SU-DHL-6 (cell line): Measurements from ENCODE around the gene RAD1.

Experiments used
- H2AFZ ChIP-seq: fragments of 200-600 bp; sonication (generic); 2 replicates; pipeline ENCODE4 v1.6.1; 2014; ENCODE audit warnings: low read depth, mild to moderate bottlenecking, moderate library complexity, mixed read lengths, antibody characterized with exemption, low read length; ENCODE audit not compliant: severe bottlenecking
- H3F3A ChIP-seq: fragments of 200-600 bp; shearing (Covaris generic); 2 replicates; pipeline ENCODE4 v1.6.0; 2016; ENCODE audit warnings: antibody characterized with exemption, mild to moderate bottlenecking; ENCODE audit not compliant: insufficient read depth
- H3K27ac ChIP-seq: fragments of 200-600 bp; sonication (generic); 2 replicates; pipeline ENCODE4 v1.5.1; 2016; ENCODE audit warnings: low read depth, mild to moderate bottlenecking, low read length, moderate library complexity, mixed read lengths
- H3K27me3 ChIP-seq: fragments of 200-600 bp; sonication (generic), shearing (Covaris generic); 2 replicates; pipeline ENCODE4 v1.6.0; 2014; ENCODE audit warnings: mild to moderate bottlenecking, low read length
- H3K36me3 ChIP-seq: fragments of 200-600 bp; sonication (generic); 2 replicates; pipeline ENCODE4 v1.6.1; 2014; ENCODE audit warnings: mild to moderate bottlenecking, low read length, mixed read lengths
- H3K4me2 ChIP-seq: fragments of 300-600, 200-600 bp; shearing (Covaris generic), sonication (generic); 2 replicates; pipeline ENCODE4 v1.6.0; 2014; ENCODE audit warnings: low read length, low read depth, mild to moderate bottlenecking; ENCODE audit not compliant: poor library complexity, severe bottlenecking
- H3K4me3 ChIP-seq: fragments of 200-600 bp; sonication (generic); 2 replicates; pipeline ENCODE4 v1.5.1; 2014; ENCODE audit warnings: antibody characterized with exemption, low read length, mild to moderate bottlenecking, mixed read lengths; ENCODE audit not compliant: insufficient read depth, poor library complexity, severe bottlenecking
- H3K79me2 ChIP-seq: fragments of 200-600 bp; sonication (generic); 2 replicates; pipeline ENCODE4 v1.6.1; 2014; ENCODE audit warnings: mild to moderate bottlenecking, low read length, moderate library complexity; ENCODE audit not compliant: insufficient read depth
- H3K9ac ChIP-seq: fragments of 200-600 bp; sonication (generic); 2 replicates; pipeline ENCODE4 v1.7.0; 2014; ENCODE audit warnings: mild to moderate bottlenecking, low read length
- H3K9me2 ChIP-seq: fragments of 200-600 bp; sonication (generic); replicated peaks from 2 replicates; pipeline ENCODE4 v1.6.1; 2014; ENCODE audit warnings: low read length; ENCODE audit not compliant: insufficient read depth
- H3K9me3 ChIP-seq: fragments of 200-600 bp; sonication (generic); 2 replicates; pipeline ENCODE4 v1.6.1; 2014; ENCODE audit warnings: low read length, mixed read lengths; ENCODE audit not compliant: insufficient read depth
- H4K20me1 ChIP-seq: fragments of 200-600 bp; sonication (generic); 2 replicates; pipeline ENCODE4 v1.6.1; 2014; ENCODE audit warnings: low read depth, mild to moderate bottlenecking, antibody characterized with exemption, low read length, moderate library complexity, mixed read lengths
- EZH2phosphoT487 ChIP-seq: fragments of 200-600 bp; sonication (generic), shearing (Covaris generic); conservative IDR thresholded peaks from 2 replicates; pipeline ENCODE4 v1.6.1; 2018; ENCODE audit warnings: mild to moderate bottlenecking, antibody characterized with exemption, low read length, moderate library complexity, mixed read lengths
- TF ChIP-seq, protein P1 (sequence below): fragments of 200-600 bp; sonication (generic); IDR thresholded peaks from one replicate; pipeline ENCODE4 v1.5.1; 2017; ENCODE audit warnings: antibody characterized with exemption, mild to moderate bottlenecking, low read length, moderate library complexity; ENCODE audit not compliant: insufficient read depth, poor library complexity, severe bottlenecking

The RAD1 gene

DNA sequence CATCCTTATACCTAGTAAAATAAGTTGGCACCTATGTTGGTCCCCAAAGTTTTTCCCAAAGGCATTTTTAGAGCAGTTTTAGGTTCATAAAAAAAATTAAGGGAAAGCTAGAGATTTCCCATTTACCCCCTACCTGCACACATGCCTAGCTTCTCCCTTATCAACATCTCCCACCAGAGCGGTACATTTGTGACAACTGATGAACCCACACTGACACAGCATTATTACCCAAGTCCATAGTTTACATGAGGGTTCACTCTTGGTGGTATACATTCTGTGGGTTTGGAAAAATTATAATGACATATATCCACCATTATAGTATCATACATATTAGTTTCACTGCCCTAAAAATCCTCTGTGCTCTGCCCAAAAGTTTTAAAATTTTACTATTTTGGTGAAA is 12.0 kb downstream of the RAD1 start:
- peaks cover 8% of the 10 kb centered on the region; the same call in 1 of the 2 replicates for H3K36me3 ChIP-seq
- no peak overlapping the region for H3K9ac ChIP-seq
- no peaks in the 10 kb centered on the region for H3K79me2 ChIP-seq
- H3K9me3 ChIP-seq: no peaks in the 10 kb centered on the region
- no peak overlapping the region for H3K4me2 ChIP-seq
- H2AFZ ChIP-seq: no peak overlapping the region
- TF ChIP-seq, protein P1, sequence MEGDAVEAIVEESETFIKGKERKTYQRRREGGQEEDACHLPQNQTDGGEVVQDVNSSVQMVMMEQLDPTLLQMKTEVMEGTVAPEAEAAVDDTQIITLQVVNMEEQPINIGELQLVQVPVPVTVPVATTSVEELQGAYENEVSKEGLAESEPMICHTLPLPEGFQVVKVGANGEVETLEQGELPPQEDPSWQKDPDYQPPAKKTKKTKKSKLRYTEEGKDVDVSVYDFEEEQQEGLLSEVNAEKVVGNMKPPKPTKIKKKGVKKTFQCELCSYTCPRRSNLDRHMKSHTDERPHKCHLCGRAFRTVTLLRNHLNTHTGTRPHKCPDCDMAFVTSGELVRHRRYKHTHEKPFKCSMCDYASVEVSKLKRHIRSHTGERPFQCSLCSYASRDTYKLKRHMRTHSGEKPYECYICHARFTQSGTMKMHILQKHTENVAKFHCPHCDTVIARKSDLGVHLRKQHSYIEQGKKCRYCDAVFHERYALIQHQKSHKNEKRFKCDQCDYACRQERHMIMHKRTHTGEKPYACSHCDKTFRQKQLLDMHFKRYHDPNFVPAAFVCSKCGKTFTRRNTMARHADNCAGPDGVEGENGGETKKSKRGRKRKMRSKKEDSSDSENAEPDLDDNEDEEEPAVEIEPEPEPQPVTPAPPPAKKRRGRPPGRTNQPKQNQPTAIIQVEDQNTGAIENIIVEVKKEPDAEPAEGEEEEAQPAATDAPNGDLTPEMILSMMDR: no peak
- TF ChIP-seq EZH2phosphoT487: no peak
- H3F3A ChIP-seq: 0 out of 2 replicates have a peak, but pooled peaks cover 10% of the 10 kb centered on the region
- H4K20me1 ChIP-seq: no peaks in the 10 kb centered on the region
- H3K27me3 ChIP-seq: no peaks in the 10 kb centered on the region
- H3K9me2 ChIP-seq: no peaks in the 10 kb centered on the region
- no peak overlapping the region for H3K4me3 ChIP-seq
- no peak overlapping the region for H3K27ac ChIP-seq

DNA sequence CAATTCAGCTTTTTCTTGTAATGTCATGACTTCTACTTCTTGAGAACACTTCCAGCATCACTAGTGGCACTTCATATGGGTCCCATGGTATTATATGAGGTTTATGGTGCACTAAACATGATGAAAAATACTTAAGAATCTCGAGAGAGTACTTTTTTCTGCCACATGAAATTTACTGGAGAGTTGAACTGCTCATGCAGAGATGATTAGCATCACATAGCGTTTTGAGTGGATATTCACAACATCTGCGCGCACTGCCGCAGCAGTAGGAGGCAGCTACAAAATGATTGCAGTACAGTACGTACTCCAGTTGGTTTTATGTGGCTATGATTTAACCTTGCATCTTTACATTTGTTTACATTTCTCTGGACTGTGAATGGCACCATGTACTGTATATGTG is 14.7 kb downstream of the RAD1 start:
- no peaks in the 10 kb centered on the region for H4K20me1 ChIP-seq
- H3K36me3 ChIP-seq: peaks cover 4% of the 10 kb centered on the region; the same call in 1 of the 2 replicates
- TF ChIP-seq, protein P1: no peak
- TF ChIP-seq EZH2phosphoT487: no peak
- no peak overlapping the region for H3K27ac ChIP-seq
- H3K9me3 ChIP-seq: no peaks in the 10 kb centered on the region
- H3K9ac ChIP-seq: no peak overlapping the region
- H3K27me3 ChIP-seq: no peaks in the 10 kb centered on the region
- H3K4me2 ChIP-seq: no peak overlapping the region
- H3K4me3 ChIP-seq: no peak overlapping the region
- no peak overlapping the region for H2AFZ ChIP-seq
- H3F3A ChIP-seq: 0 out of 2 replicates have a peak, but pooled peaks cover 10% of the 10 kb centered on the region
- no peaks in the 10 kb centered on the region for H3K79me2 ChIP-seq
- H3K9me2 ChIP-seq: no peaks in the 10 kb centered on the region

DNA sequence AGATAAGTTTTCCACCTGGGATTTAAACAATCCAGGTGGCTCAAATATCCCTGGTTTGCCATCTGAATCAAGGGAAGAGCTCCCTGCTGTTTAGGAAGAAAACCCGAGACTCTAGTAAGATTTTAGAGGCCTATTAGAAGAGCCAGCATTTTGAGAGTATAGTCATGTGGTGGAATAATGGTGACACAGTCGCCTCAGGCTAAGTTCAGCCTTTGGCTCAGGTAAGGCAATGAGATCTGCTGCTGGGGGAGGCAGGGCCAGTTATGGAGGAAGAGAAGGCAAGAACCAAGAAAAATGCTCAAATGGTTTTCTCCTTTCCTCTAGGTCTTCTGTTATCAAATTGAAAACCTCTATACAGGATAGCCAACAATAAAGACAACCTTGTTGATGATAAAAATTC is 16.2 kb downstream of the RAD1 start:
- Histone ChIP-seq H3F3A (0 out of 2 replicates have a peak, but pooled peaks cover 10% of the 10 kb centered on the region), H4K20me1 (no peaks in the 10 kb centered on the region), H3K4me3 (no peak overlapping the region), H3K9me3 (no peaks in the 10 kb centered on the region), H3K27me3 (no peaks in the 10 kb centered on the region), H3K27ac (no peak overlapping the region), H3K9ac (no peak overlapping the region), H3K79me2 (no peaks in the 10 kb centered on the region), H3K36me3 (peaks cover 4% of the 10 kb centered on the region; the same call in 1 of the 2 replicates), H3K4me2 (no peak overlapping the region), H3K9me2 (no peaks in the 10 kb centered on the region), H2AFZ (no peak overlapping the region)
- no peak for TF ChIP-seq EZH2phosphoT487
- TF ChIP-seq, protein P1: no peak
